K562 (cell line): ENCODE results near the gene HBG1. TPM values are rescaled to one million over a fixed set of nuclear protein-coding genes. Genes with fewer than 3 reads are reported as not detected.

ENCODE experiments used
- ATAC-seq: fragments of 200-7000 bp; cut with Tn5 transposase; 3 replicates; pipeline ENCODE4 v1.9.1; 2020; ENCODE audit warnings: moderate library complexity
- BruUV-seq: library from RNA; stranded (reverse); fragments of 400-500 nt; replicated peaks from 2 replicates; lab custom pipeline; 2021; lab: Mats Ljungman, UMichigan
- CTCF ChIA-PET: fragments of 300-600 bp; formaldehyde crosslinking; extraction: SDS; loops from one replicate; lab custom pipeline; 2021; ENCODE audit warnings: low intra/inter-chr PET ratio; lab: Yijun Ruan, JAX
- POLR2A ChIA-PET: fragments of 300-600, 350-650 bp; sonication (Branson Sonifier 250); formaldehyde crosslinking; extraction: SDS; loops from one replicate; lab custom pipeline; 2021; ENCODE audit warnings: antibody characterized with exemption, inconsistent platforms; lab: Yijun Ruan, JAX
- DNase-seq, 4 experiments: peaks; one replicate each; pipeline versions ENCODE4 v3.0.0 to v3.0.0-alpha.2; 2011 to 2018; ENCODE audit warnings: low spot score in 3 of 4, mixed read lengths in 3 of 4; ENCODE audit errors: extremely low read depth in 1 of 4
- FAIRE-seq: peaks from 2 replicates; lab custom pipeline; 2011; peaks lifted over from hg19 to GRCh38; lab: Jason Lieb, UNC
- H2AFZ ChIP-seq: 2 replicates; pipeline ENCODE4 v1.6.0; 2011; ENCODE audit warnings: low read depth, low read length, control low read depth, inconsistent platforms
- H3K27ac ChIP-seq: fragments of 200-600 bp; 3 replicates; pipeline ENCODE4 v1.8.0; 2011; ENCODE audit warnings: low read depth, mild to moderate bottlenecking, control low read depth, inconsistent platforms, low read length, moderate library complexity, mixed read lengths; ENCODE audit errors: extremely low read depth
- H3K27me3 ChIP-seq, 2 experiments: fragments of 300-600 bp in 1 of 2; 2 replicates in 1 of 2; 3 replicates in 1 of 2; pipeline versions ENCODE4 v1.6.0 to v1.8.0; 2011; ENCODE audit warnings: inconsistent platforms in 2 of 2, low read length in 2 of 2, mild to moderate bottlenecking in 1 of 2, mixed read lengths in 1 of 2, moderate library complexity in 1 of 2; ENCODE audit not compliant: control insufficient read depth in 2 of 2, insufficient read depth in 2 of 2
- H3K36me3 ChIP-seq: fragments of 300-600 bp; 3 replicates; pipeline ENCODE4 v1.8.0; 2011; ENCODE audit warnings: mild to moderate bottlenecking, low read length, inconsistent platforms; ENCODE audit not compliant: control insufficient read depth, insufficient read depth
- H3K4me1 ChIP-seq, 2 experiments: fragments of 200-600 bp in 1 of 2; replicated peaks in 1 of 2; 2 replicates in 1 of 2; 3 replicates in 1 of 2; pipeline versions ENCODE4 v1.5.1 to v1.8.0; 2011; ENCODE audit warnings: inconsistent platforms in 2 of 2, low read length in 2 of 2, mild to moderate bottlenecking in 1 of 2, mixed read lengths in 1 of 2, moderate library complexity in 1 of 2; ENCODE audit not compliant: control insufficient read depth in 2 of 2, insufficient read depth in 2 of 2
- H3K4me2 ChIP-seq: 2 replicates; pipeline ENCODE4 v1.6.1; 2011; ENCODE audit warnings: low read length, control low read depth, inconsistent platforms, mixed read lengths; ENCODE audit not compliant: insufficient read depth
- H3K4me3 ChIP-seq: fragments of 200-600 bp; sonication (generic), shearing (Covaris generic); 2 replicates; pipeline ENCODE4 v1.5.1; 2016; ENCODE audit warnings: control low read depth, inconsistent platforms
- H3K79me2 ChIP-seq: fragments of 200-600 bp; 3 replicates; pipeline ENCODE4 v1.8.0; 2011; ENCODE audit warnings: low read length, inconsistent platforms; ENCODE audit not compliant: control insufficient read depth, insufficient read depth
- H3K9ac ChIP-seq, 2 experiments: 2 replicates each; pipeline versions ENCODE4 v1.6.0 to v1.6.1; 2011; ENCODE audit warnings: low read depth in 2 of 2, low read length in 2 of 2, control low read depth in 1 of 2, inconsistent platforms in 1 of 2, mild to moderate bottlenecking in 1 of 2, mixed read lengths in 1 of 2; ENCODE audit not compliant: insufficient read depth in 1 of 2
- H3K9me1 ChIP-seq: one replicate; pipeline ENCODE4 v1.6.0; 2011; ENCODE audit warnings: inconsistent platforms, mild to moderate bottlenecking, low read length, moderate library complexity; ENCODE audit not compliant: control insufficient read depth, insufficient read depth
- H3K9me3 ChIP-seq: replicated peaks from 2 replicates; pipeline ENCODE4 v1.5.1; 2011; ENCODE audit warnings: low read depth, low read length, inconsistent platforms; ENCODE audit not compliant: control insufficient read depth, insufficient read depth
- H4K20me1 ChIP-seq: replicated peaks from 2 replicates; pipeline ENCODE4 v1.6.1; 2011; ENCODE audit warnings: low read length, inconsistent platforms, mixed read lengths; ENCODE audit not compliant: control insufficient read depth, insufficient read depth
- ARID1B ChIP-seq: fragments of 450-650 bp; IDR thresholded peaks from 2 replicates; pipeline ENCODE4 v1.6.1; 2016; ENCODE audit warnings: antibody characterized with exemption, mild to moderate bottlenecking, inconsistent platforms
- CBFA2T3 ChIP-seq: fragments of 450-650 bp; IDR thresholded peaks from 2 replicates; pipeline ENCODE4 v1.6.1; 2017
- CREM ChIP-seq: IDR thresholded peaks from 2 replicates; pipeline ENCODE4 v1.6.1; 2014; ENCODE audit warnings: antibody characterized with exemption, low read depth
- HDAC1 ChIP-seq, 2 experiments: fragments of 450-650 bp; IDR thresholded peaks; 2 replicates each; pipeline ENCODE4 v1.6.1; 2016 to 2017; ENCODE audit warnings: inconsistent platforms in 1 of 2, mild to moderate bottlenecking in 1 of 2, moderate library complexity in 1 of 2
- IRF1 ChIP-seq: sonication (generic); formaldehyde crosslinking; IDR thresholded peaks from 2 replicates; pipeline ENCODE4 v1.8.0; 2022; ENCODE audit warnings: missing genetic modification reagents, mild to moderate bottlenecking, borderline replicate concordance
- MTA3 ChIP-seq: fragments of 450-650 bp; formaldehyde crosslinking; IDR thresholded peaks from 2 replicates; pipeline ENCODE4 v1.6.1; 2017; ENCODE audit warnings: mild to moderate bottlenecking, borderline replicate concordance
- NCOR1 ChIP-seq: fragments of 450-650 bp; IDR thresholded peaks from 2 replicates; pipeline ENCODE4 v1.6.1; 2016; ENCODE audit warnings: mild to moderate bottlenecking, moderate library complexity
- NFIC ChIP-seq: fragments of 450-650 bp; IDR thresholded peaks from 2 replicates; pipeline ENCODE4 v1.6.1; 2017; ENCODE audit warnings: mild to moderate bottlenecking, inconsistent platforms
- PKNOX1 ChIP-seq: fragments of 450-650 bp; IDR thresholded peaks from 2 replicates; pipeline ENCODE4 v1.6.1; 2016
- POLR2AphosphoS5 ChIP-seq: IDR thresholded peaks from 2 replicates; pipeline ENCODE4 v1.6.1; 2011; ENCODE audit warnings: mild to moderate bottlenecking, low read depth, low read length, moderate library complexity; ENCODE audit not compliant: control insufficient read depth, insufficient read depth
- PPARD ChIP-seq: fragments of 250-450 bp; sonication (Bioruptor Pico); IDR thresholded peaks from 2 replicates; pipeline ENCODE4 v1.8.0; 2022; ENCODE audit warnings: inconsistent platforms, mild to moderate bottlenecking, moderate library complexity
- RCOR1 ChIP-seq, 2 experiments: IDR thresholded peaks; 2 replicates each; pipeline ENCODE4 v1.6.1; 2012; ENCODE audit warnings: low read depth in 2 of 2, low read length in 2 of 2, borderline replicate concordance in 1 of 2, improper control_type of control experiment in 1 of 2
- RFX1 ChIP-seq: fragments of 450-650 bp; IDR thresholded peaks from 2 replicates; pipeline ENCODE4 v1.6.1; 2016; ENCODE audit warnings: mild to moderate bottlenecking, moderate library complexity
- STAT5A ChIP-seq: IDR thresholded peaks from 2 replicates; pipeline ENCODE4 v1.6.1; 2012; ENCODE audit warnings: low read length, inconsistent platforms, borderline replicate concordance
- TAL1 ChIP-seq: fragments of 450-650 bp; IDR thresholded peaks from 2 replicates; pipeline ENCODE4 v1.6.1; 2016; ENCODE audit warnings: mild to moderate bottlenecking
- TEAD4 ChIP-seq, 2 experiments: sonication (generic) in 1 of 2; formaldehyde crosslinking in 1 of 2; IDR thresholded peaks; 2 replicates each; pipeline versions ENCODE4 v1.6.1 to v1.8.0; 2012 to 2022; ENCODE audit warnings: borderline replicate concordance in 1 of 2, inconsistent platforms in 1 of 2, low read length in 1 of 2, mild to moderate bottlenecking in 1 of 2, missing genetic modification reagents in 1 of 2
- ZFX ChIP-seq: sonication (generic); formaldehyde crosslinking; IDR thresholded peaks from 2 replicates; pipeline ENCODE4 v1.8.0; 2022; ENCODE audit warnings: mild to moderate bottlenecking, missing genetic modification reagents, moderate library complexity
- ZNF24 ChIP-seq: fragments of 450-650 bp; IDR thresholded peaks from 2 replicates; pipeline ENCODE4 v1.6.1; 2016
- ZNF282 ChIP-seq: sonication (generic); formaldehyde crosslinking; IDR thresholded peaks from 2 replicates; pipeline ENCODE4 v1.8.1; 2023; ENCODE audit warnings: missing genetic modification reagents
- ZNF316 ChIP-seq: fragments of 450-650 bp; IDR thresholded peaks from 2 replicates; pipeline ENCODE4 v1.6.1; 2016
- ZNF347 ChIP-seq: fragments of 450-650 bp; formaldehyde crosslinking; IDR thresholded peaks from 2 replicates; pipeline ENCODE4 v1.4.0; 2020; ENCODE audit warnings: low read depth, mild to moderate bottlenecking, moderate library complexity
- ZNF75A ChIP-seq: fragments of 450-650 bp; formaldehyde crosslinking; IDR thresholded peaks from 2 replicates; pipeline ENCODE4 v1.4.0; 2020; ENCODE audit warnings: mild to moderate bottlenecking
- WGBS: fragments of 100-300 bp; shearing (Covaris generic); methylation state at CpG from one replicate; pipeline ENCODE4 v1.1.6; 2016; ENCODE audit warnings: low coverage, mixed read lengths; ENCODE audit not compliant: insufficient coverage; ENCODE audit errors: missing lambda C conversion rate; 5-methylcytosine and 5-hydroxymethylcytosine counted together
- in situ Hi-C: fragments of 300-500 bp; cut with MboI; formaldehyde crosslinking; loops from 4 replicates; pipeline ENCODE4 v1.15.0; 2018; ENCODE audit warnings: inconsistent platforms, mixed read lengths
- intact Hi-C: fragments of 100-400 bp; cut with micrococcal nuclease; formaldehyde crosslinking; loops from 2 replicates; pipeline ENCODE4 v1.14.2; 2022
- polyA plus RNA-seq, 8 experiments: library from polyadenylated mRNA; depleted of rRNA in 4 of 8; stranded (reverse) in 5 of 8; unstranded in 3 of 8; fragments of >200 nt; fragmentation: Nextera tagmentation in 2 of 8; fragmentation: Illumina TruSeq in 1 of 8; extraction: Ambion mirVana in 2 of 8; extraction: Trizol in 1 of 8; gene quantifications; 2 replicates each; pipeline versions ENCODE4 v1.2.1 to v1.2.3, GENCODE V29; 2011 to 2014; ENCODE audit warnings: inconsistent platforms in 1 of 8, missing spikeins in 1 of 8
- total RNA-seq, 7 experiments: library from RNA; depleted of rRNA in 6 of 7; stranded (reverse); fragments of >200 nt in 6 of 7; fragmentation: Illumina TruSeq in 2 of 7; extraction: Trizol in 2 of 7; gene quantifications; 2 replicates each; pipeline versions ENCODE4 v1.2.1 to v1.2.3, GENCODE V29; 2011 to 2021; ENCODE audit warnings: low replicate concordance in 1 of 7
- TF ChIP-seq, protein P1 (sequence below): fragments of 450-650 bp; conservative IDR thresholded peaks from 2 replicates; pipeline ENCODE4 v1.6.1; 2016; ENCODE audit warnings: missing genetic modification characterization, low read depth, mild to moderate bottlenecking, missing compliant biosample characterization, moderate library complexity

The HBG1 gene
- total and polyA plus RNA-seq, 9 of the 15 experiments (the other 6 are each of a cell fraction or from before 2014, with no cell fraction given) = 1,066 to 16,338 (median 4,898) TPM

- Histone ChIP-seq H3K9me3 (no peaks in the 10 kb centered on the region), H2AFZ (0 out of 2 replicates have a peak overlapping the region, but pooled peaks have one; percentile 34), H4K20me1 (no peaks in the 10 kb centered on the region), H3K36me3 (no peaks in the 10 kb centered on the region), H3K4me2 (no peak overlapping the region; the same call in 1 of the 2 replicates), H3K4me1 (peaks cover 9 to 17% of the 10 kb centered on the region in 2 experiments; a peak in 4 of 5 replicates), H3K4me3 (no peak overlapping the region), H3K27ac (no peak overlapping the region; the same call in 2 of the 3 replicates), H3K79me2 (no peaks in the 10 kb centered on the region), H3K27me3 (no peaks in the 10 kb centered on the region), H3K9ac (no peak overlapping the region), H3K9me1 (no peaks in the 10 kb centered on the region)
- in situ Hi-C loops (no loop called here), intact Hi-C loops (no loop called here)
- ChIA-PET CTCF (no interaction called here), POLR2A (interaction anchor here (0.5 to 1.3 kb wide), 6 partner anchors 11 to 157 kb away, joined by 3 to 8 read pairs (median 3); no protein-coding TSS in a partner anchor)
- DNase-seq (peak; percentile 29 to 77 (median 50)), ATAC-seq (peak; percentile 79), FAIRE-seq (peak; percentile 46)
- BruUV-seq = no TSS peak
- WGBS = 8% methylated on average over 2 of the region's 2 CpGs
- TF ChIP-seq TEAD4 (IDR thresholded peaks at IDR 0.05; ENCODE audit: low read length) = peak; percentile 52; the same call in 1 of the 2 replicates
- TF ChIP-seq TEAD4 (CRISPR knock-in tag; IDR thresholded peaks at IDR 0.05; ENCODE audit: borderline replicate concordance) = no peak
- peak; percentile 78 for TF ChIP-seq ARID1B
- peak; percentile 57; the same call in 1 of the 2 replicates for TF ChIP-seq TAL1
- TF ChIP-seq, protein P1, sequence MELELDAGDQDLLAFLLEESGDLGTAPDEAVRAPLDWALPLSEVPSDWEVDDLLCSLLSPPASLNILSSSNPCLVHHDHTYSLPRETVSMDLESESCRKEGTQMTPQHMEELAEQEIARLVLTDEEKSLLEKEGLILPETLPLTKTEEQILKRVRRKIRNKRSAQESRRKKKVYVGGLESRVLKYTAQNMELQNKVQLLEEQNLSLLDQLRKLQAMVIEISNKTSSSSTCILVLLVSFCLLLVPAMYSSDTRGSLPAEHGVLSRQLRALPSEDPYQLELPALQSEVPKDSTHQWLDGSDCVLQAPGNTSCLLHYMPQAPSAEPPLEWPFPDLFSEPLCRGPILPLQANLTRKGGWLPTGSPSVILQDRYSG (tag) = no peak
- no peak for TF ChIP-seq ZFX (CRISPR knock-in tag)
- TF ChIP-seq POLR2AphosphoS5 = peak; percentile 51; the same call in 1 of the 2 replicates
- TF ChIP-seq PPARD (CRISPR knock-in tag) = no peak
- no peak for TF ChIP-seq ZNF316
- TF ChIP-seq PKNOX1 = no peak
- TF ChIP-seq ZNF282 (CRISPR knock-in tag) = no peak
- TF ChIP-seq ZNF347 (CRISPR knock-in tag) = no peak
- TF ChIP-seq NCOR1 = peak; percentile 64
- peak; percentile 22; the same call in 1 of the 2 replicates for TF ChIP-seq MTA3
- TF ChIP-seq NFIC = peak; percentile 29
- peak; percentile 85 for TF ChIP-seq CBFA2T3
- no peak for TF ChIP-seq ZNF75A (CRISPR knock-in tag)
- 0 out of 4 replicates have a peak, but pooled peaks of 1 of the 2 experiments have one; percentile 21 for TF ChIP-seq HDAC1 (IDR thresholded peaks at IDR 0.05)
- TF ChIP-seq RFX1 = peak; percentile 63
- TF ChIP-seq CREM = no peak
- TF ChIP-seq IRF1 (CRISPR knock-in tag) = no peak
- 0 out of 2 replicates have a peak, but pooled peaks have one; percentile 21 for TF ChIP-seq ZNF24
- peak in 1 of 2 experiments; percentile 89; a peak in 3 of 4 replicates for TF ChIP-seq RCOR1 (IDR thresholded peaks at IDR 0.05; ENCODE audit: borderline replicate concordance in 1 of 2, low read depth in 2 of 2, low read length in 2 of 2)
- TF ChIP-seq STAT5A = peak; percentile 7; the same call in 1 of the 2 replicates
These were observed 24.2 kb downstream of the HBG1 start for GRCh38 chr11:5225480-5225871.
